Stimulated activated memory B cell treated with anti-CD40 and anti-IgM and Interleukin-4, amounts not matched to agents 10 μg/mL and 1 μg/mL and 100 μg/mL, for 72 hours (primary cell): ENCODE data around the gene CDK18.

Experiments used
- ATAC-seq: fragments of 150-1000 bp; cut with Tn5 transposase; 2 replicates; pipeline ENCODE4 v1.10.0; 2021
- H3K27ac Mint-ChIP-seq: one replicate; pipeline ENCODE4 v1.8.0; 2022; ENCODE audit warnings: mild to moderate bottlenecking, mixed read lengths
- H3K27me3 Mint-ChIP-seq: one replicate; pipeline ENCODE4 v1.8.0; 2022; ENCODE audit warnings: mixed read lengths
- H3K36me3 Mint-ChIP-seq: one replicate; pipeline ENCODE4 v1.8.0; 2022; ENCODE audit warnings: mixed read lengths
- H3K4me1 Mint-ChIP-seq: one replicate; pipeline ENCODE4 v1.8.0; 2022; ENCODE audit warnings: mixed read lengths
- H3K4me3 Mint-ChIP-seq: one replicate; pipeline ENCODE4 v1.8.0; 2022; ENCODE audit warnings: mild to moderate bottlenecking, moderate library complexity, mixed read lengths
- H3K9me3 Mint-ChIP-seq: one replicate; pipeline ENCODE4 v1.8.0; 2022; ENCODE audit warnings: mixed read lengths

The CDK18 gene

GRCh38 chr1:205545991-205546390 lies 41.5 kb downstream of the CDK18 start:
- Mint-ChIP-seq H3K4me3 (no peak overlapping the region), H3K36me3 (no peaks in the 10 kb centered on the region), H3K27me3 (peaks cover 84% of the 10 kb centered on the region), H3K9me3 (no peaks in the 10 kb centered on the region), H3K27ac (no peak overlapping the region), H3K4me1 (peaks cover 9% of the 10 kb centered on the region)
- ATAC-seq: no peak

GRCh38 chr1:205546541-205546940 lies 42.1 kb downstream of the CDK18 start:
- no peak for ATAC-seq
- H3K27me3 Mint-ChIP-seq: peaks cover 84% of the 10 kb centered on the region
- H3K4me1 Mint-ChIP-seq: peaks cover 9% of the 10 kb centered on the region
- H3K36me3 Mint-ChIP-seq: no peaks in the 10 kb centered on the region
- no peak overlapping the region for H3K4me3 Mint-ChIP-seq
- H3K27ac Mint-ChIP-seq: no peak overlapping the region
- no peaks in the 10 kb centered on the region for H3K9me3 Mint-ChIP-seq

- H3K36me3 Mint-ChIP-seq: no peaks in the 10 kb centered on the region
- peaks cover 86% of the 10 kb centered on the region for H3K27me3 Mint-ChIP-seq
- H3K4me3 Mint-ChIP-seq: no peak overlapping the region
- peaks cover 8% of the 10 kb centered on the region for H3K4me1 Mint-ChIP-seq
- ATAC-seq: no peak
- no peak overlapping the region for H3K27ac Mint-ChIP-seq
- no peaks in the 10 kb centered on the region for H3K9me3 Mint-ChIP-seq
Observed at GRCh38 chr1:205547936-205548827, 43.7 kb downstream of the CDK18 start.

GRCh38 chr1:205554026-205554811 lies 49.8 kb downstream of the CDK18 start:
- Mint-ChIP-seq H3K9me3 (peaks cover 12% of the 10 kb centered on the region), H3K4me3 (no peak overlapping the region), H3K27ac (no peak overlapping the region), H3K4me1 (no peaks in the 10 kb centered on the region), H3K36me3 (peaks cover 10% of the 10 kb centered on the region), H3K27me3 (peaks cover 73% of the 10 kb centered on the region)
- no peak for ATAC-seq

GRCh38 chr1:205561501-205562203 lies 57.2 kb downstream of the CDK18 start:
- H3K27me3 Mint-ChIP-seq: peaks cover 46% of the 10 kb centered on the region
- peak; percentile 81 for ATAC-seq

GRCh38 chr1:205563927-205564441 lies 59.5 kb downstream of the CDK18 start:
- Mint-ChIP-seq H3K27me3 (peaks cover 53% of the 10 kb centered on the region), H3K4me1 (peaks cover 16% of the 10 kb centered on the region), H3K27ac (no peak overlapping the region), H3K36me3 (no peaks in the 10 kb centered on the region), H3K9me3 (peaks cover 15% of the 10 kb centered on the region), H3K4me3 (no peak overlapping the region)
- no peak for ATAC-seq

More at GRCh38 chr1:205561501-205562203, 57.2 kb downstream of the CDK18 start:
- Mint-ChIP-seq H3K36me3 (no peaks in the 10 kb centered on the region), H3K9me3 (peaks cover 15% of the 10 kb centered on the region), H3K27ac (no peak overlapping the region), H3K4me1 (peaks cover 16% of the 10 kb centered on the region), H3K4me3 (no peak overlapping the region)

GRCh38 chr1:205565799-205566198 lies 61.3 kb downstream of the CDK18 start:
- Mint-ChIP-seq H3K27me3 (peaks cover 67% of the 10 kb centered on the region), H3K4me1 (peaks cover 8% of the 10 kb centered on the region), H3K9me3 (peaks cover 9% of the 10 kb centered on the region), H3K4me3 (no peak overlapping the region), H3K27ac (no peak overlapping the region), H3K36me3 (no peaks in the 10 kb centered on the region)
- no peak for ATAC-seq

GRCh38 chr1:205567716-205568115 lies 63.2 kb downstream of the CDK18 start:
- ATAC-seq: no peak
- H3K4me1 Mint-ChIP-seq: no peaks in the 10 kb centered on the region
- H3K4me3 Mint-ChIP-seq: no peak overlapping the region
- no peak overlapping the region for H3K27ac Mint-ChIP-seq
- H3K36me3 Mint-ChIP-seq: no peaks in the 10 kb centered on the region
- peaks cover 76% of the 10 kb centered on the region for H3K27me3 Mint-ChIP-seq
- H3K9me3 Mint-ChIP-seq: no peaks in the 10 kb centered on the region

GRCh38 chr1:205568135-205568468 lies 63.6 kb downstream of the CDK18 start:
- ATAC-seq: no peak
- Mint-ChIP-seq H3K9me3 (no peaks in the 10 kb centered on the region), H3K27me3 (peaks cover 78% of the 10 kb centered on the region), H3K4me1 (no peaks in the 10 kb centered on the region), H3K36me3 (no peaks in the 10 kb centered on the region), H3K27ac (no peak overlapping the region), H3K4me3 (peak overlapping the region; percentile 28)

GRCh38 chr1:205568469-205569361 lies 64.2 kb downstream of the CDK18 start:
- no peaks in the 10 kb centered on the region for H3K4me1 Mint-ChIP-seq
- H3K36me3 Mint-ChIP-seq: no peaks in the 10 kb centered on the region
- peak overlapping the region; percentile 72 for H3K4me3 Mint-ChIP-seq
- H3K9me3 Mint-ChIP-seq: no peaks in the 10 kb centered on the region
- ATAC-seq: peak; percentile 57
- H3K27ac Mint-ChIP-seq: no peak overlapping the region
- H3K27me3 Mint-ChIP-seq: peaks cover 75% of the 10 kb centered on the region

- Mint-ChIP-seq H3K4me3 (peak overlapping the region; percentile 34), H3K27me3 (peaks cover 66% of the 10 kb centered on the region)
Observed at GRCh38 chr1:205569411-205570172, 65.1 kb downstream of the CDK18 start.

GRCh38 chr1:205570173-205570501 lies 65.7 kb downstream of the CDK18 start:
- H3K27ac Mint-ChIP-seq: no peak overlapping the region
- H3K27me3 Mint-ChIP-seq: peaks cover 64% of the 10 kb centered on the region
- no peak for ATAC-seq
- H3K36me3 Mint-ChIP-seq: no peaks in the 10 kb centered on the region
- H3K4me3 Mint-ChIP-seq: no peak overlapping the region
- H3K9me3 Mint-ChIP-seq: no peaks in the 10 kb centered on the region
- H3K4me1 Mint-ChIP-seq: no peaks in the 10 kb centered on the region

More at GRCh38 chr1:205569411-205570172, 65.1 kb downstream of the CDK18 start:
- no peaks in the 10 kb centered on the region for H3K36me3 Mint-ChIP-seq
- no peaks in the 10 kb centered on the region for H3K4me1 Mint-ChIP-seq
- ATAC-seq: no peak
- H3K27ac Mint-ChIP-seq: no peak overlapping the region
- H3K9me3 Mint-ChIP-seq: no peaks in the 10 kb centered on the region

GRCh38 chr1:205570796-205571537 lies 66.5 kb downstream of the CDK18 start:
- H3K36me3 Mint-ChIP-seq: no peaks in the 10 kb centered on the region
- H3K4me3 Mint-ChIP-seq: no peak overlapping the region
- H3K27ac Mint-ChIP-seq: no peak overlapping the region
- H3K27me3 Mint-ChIP-seq: peaks cover 56% of the 10 kb centered on the region
- H3K4me1 Mint-ChIP-seq: no peaks in the 10 kb centered on the region
- ATAC-seq: no peak
- H3K9me3 Mint-ChIP-seq: no peaks in the 10 kb centered on the region
